Measurements from ENCODE around the gene ATP8B2.
"Not testable (repeated sequence)": the region's sequence is repeated elsewhere in the genome, so short reads cannot be mapped to it uniquely, and the experiment has no call there.

ATP8B2 gene, protein sequence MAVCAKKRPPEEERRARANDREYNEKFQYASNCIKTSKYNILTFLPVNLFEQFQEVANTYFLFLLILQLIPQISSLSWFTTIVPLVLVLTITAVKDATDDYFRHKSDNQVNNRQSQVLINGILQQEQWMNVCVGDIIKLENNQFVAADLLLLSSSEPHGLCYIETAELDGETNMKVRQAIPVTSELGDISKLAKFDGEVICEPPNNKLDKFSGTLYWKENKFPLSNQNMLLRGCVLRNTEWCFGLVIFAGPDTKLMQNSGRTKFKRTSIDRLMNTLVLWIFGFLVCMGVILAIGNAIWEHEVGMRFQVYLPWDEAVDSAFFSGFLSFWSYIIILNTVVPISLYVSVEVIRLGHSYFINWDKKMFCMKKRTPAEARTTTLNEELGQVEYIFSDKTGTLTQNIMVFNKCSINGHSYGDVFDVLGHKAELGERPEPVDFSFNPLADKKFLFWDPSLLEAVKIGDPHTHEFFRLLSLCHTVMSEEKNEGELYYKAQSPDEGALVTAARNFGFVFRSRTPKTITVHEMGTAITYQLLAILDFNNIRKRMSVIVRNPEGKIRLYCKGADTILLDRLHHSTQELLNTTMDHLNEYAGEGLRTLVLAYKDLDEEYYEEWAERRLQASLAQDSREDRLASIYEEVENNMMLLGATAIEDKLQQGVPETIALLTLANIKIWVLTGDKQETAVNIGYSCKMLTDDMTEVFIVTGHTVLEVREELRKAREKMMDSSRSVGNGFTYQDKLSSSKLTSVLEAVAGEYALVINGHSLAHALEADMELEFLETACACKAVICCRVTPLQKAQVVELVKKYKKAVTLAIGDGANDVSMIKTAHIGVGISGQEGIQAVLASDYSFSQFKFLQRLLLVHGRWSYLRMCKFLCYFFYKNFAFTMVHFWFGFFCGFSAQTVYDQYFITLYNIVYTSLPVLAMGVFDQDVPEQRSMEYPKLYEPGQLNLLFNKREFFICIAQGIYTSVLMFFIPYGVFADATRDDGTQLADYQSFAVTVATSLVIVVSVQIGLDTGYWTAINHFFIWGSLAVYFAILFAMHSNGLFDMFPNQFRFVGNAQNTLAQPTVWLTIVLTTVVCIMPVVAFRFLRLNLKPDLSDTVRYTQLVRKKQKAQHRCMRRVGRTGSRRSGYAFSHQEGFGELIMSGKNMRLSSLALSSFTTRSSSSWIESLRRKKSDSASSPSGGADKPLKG

DNA sequence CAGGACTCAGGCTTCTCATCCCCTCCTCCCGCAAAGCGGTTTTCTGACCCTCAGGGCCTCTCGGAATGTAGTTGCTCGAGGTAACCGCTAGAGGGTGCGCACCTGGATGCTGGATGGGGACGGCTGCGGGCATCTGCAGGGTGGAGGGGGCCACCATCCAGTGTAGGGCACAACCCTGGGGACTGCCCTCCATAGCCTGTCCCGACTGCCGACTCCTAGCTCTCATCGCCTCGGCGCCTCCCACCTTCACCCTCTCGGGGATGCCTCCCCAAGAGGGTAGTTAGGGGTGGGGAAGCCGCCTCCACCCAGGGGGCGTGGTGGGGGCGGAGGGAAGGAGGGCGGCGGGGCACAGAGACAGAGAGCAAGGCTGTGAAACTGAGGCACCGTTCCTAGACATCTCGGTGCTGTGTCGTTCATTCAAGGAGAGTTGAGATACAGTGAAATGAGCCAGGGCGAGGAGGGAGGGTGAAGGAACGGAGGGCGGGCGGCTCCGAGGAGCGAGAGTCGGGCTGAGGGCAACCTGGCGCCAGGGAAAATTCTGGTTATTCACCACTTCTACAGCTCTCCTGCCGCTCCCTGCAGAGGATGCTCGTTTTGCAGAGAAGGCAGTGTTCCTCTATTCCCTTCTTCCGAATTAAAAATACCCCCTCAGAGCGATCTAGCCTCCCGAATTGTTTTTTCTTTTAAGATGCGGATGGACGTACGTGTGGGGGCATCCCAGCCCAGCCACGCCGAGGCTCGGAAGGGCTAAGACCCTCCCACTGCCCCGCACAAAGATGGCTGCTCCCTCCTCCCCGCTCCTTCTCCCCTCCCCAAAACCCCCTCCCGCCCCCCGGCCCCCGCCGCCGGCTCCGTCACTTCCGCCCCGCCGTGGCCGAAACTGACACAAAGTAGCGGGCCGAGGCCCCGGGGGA is at the start of gene ATP8B2:
Gene ATP8B2 (plus strand): TSS at position 857 of the 914 bp plus-strand sequence. CDS start 2,617 bp downstream, outside the sequence.
- DNase-seq: peak; percentile 82

DNA sequence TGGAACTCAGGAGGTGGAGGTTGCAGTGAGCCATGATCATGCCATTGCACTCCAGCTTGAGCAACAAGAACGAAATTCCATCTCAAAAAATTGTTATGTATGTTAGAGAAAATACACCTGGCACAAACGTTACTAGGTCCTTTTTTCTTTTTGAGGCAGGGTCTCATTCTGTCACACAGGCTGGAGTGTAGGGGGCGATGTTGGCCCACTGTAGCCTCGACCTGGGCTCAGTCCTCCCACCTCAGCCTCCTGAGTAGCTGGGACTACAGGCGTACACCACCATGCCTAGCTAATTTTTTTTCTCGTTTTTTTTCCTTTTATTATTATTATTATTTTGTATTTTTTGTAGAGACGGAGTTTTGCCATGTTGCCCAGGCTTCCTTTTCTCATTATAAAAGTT is 48.5 kb upstream of the ATP8B2 start:
- no peak for DNase-seq

DNA sequence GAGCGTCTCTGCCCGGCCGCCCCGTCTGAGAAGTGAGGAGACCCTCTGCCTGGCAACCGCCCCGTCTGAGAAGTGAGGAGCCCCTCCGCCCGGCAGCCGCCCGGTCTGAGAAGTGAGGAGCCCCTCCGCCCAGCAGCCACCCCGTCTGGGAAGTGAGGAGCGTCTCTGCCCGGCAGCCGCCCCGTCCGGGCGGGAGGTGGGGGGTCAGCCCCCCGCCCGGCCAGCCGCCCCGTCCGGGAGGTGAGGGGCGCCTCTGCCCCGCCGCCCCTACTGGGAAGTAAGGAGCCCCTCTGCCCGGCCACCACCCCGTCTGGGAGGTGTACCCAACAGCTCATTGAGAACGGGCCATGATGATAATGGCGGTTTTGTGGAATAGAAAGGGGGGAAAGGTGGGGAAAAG is 37.7 kb upstream of the ATP8B2 start:
- DNase-seq: not testable (repeated sequence)

DNA sequence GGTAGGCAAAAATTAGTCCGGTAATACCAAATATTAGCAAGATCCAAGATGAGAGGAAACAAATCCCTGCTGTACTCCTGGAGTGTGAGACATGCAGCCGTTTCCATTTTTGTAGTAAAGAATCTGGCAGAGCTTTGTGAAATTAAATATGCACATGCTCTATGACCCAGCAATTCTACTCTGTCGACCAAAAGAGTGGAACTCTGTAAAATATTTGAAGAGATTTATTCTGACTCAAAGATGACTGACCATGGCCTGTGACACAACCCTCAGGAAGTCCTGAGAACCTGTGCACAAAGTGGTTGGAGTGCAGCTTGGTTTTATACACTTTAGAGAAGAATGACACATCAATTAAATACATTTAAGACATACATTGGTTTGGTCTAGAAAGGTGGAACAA is 36.7 kb upstream of the ATP8B2 start:
- DNase-seq: no peak

DNA sequence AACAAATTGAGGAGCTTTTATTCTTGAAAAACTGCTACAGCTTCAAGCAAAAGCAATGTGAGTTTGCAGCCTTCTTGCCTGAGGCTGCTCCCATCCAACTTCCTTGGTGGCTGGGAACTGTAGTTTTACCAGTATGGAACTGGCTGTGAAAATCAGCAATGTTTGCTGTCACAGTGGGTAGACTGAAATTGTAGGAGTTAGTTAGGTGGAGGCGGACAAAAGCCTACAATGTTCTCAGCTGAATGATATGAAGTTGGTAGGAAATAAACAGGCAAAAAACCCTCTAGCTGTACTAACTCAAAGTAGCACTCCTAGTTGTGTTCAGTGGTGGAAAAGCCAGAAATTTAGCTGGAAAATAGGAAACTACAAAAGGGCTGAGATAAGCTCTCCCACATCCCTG is 34.4 kb upstream of the ATP8B2 start:
- no peak for DNase-seq

DNA sequence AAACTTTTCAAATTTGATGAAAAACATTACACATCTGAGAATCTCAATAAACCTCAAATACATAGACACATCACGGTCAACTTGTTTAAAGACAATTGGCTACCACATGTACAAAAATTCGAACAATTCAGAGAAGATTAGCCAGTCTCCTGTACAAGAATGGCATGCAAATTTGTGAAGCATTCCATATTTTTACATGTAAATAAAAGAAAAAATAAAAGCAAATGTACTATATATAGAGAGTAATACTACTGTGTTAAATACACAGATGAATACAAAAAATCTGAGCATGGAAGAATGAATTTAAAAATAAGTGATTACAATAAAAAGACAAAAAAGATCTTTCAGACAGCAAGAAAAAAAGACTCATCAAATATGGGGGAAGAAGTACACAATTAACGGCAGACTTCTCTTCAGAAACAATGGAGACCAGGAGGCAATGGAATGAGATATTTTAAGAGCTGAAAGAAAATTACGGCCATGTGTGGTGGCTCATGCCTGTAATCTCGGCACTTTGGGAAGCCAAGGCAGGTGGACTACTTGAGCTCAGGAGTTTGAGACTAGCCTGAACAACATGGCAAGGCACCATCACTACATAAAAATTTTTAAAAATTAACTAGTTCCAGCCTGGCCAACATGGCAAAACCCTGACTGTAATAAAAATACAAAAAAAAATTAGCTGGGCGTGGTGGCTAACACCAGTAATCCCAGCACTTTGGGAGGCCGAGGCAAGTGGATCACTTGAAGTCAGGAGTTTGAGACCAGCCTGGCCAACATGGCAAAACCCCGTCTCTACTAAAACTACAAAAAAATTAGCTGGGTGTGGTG is 29.7 kb upstream of the ATP8B2 start:
- DNase-seq: no peak

DNA sequence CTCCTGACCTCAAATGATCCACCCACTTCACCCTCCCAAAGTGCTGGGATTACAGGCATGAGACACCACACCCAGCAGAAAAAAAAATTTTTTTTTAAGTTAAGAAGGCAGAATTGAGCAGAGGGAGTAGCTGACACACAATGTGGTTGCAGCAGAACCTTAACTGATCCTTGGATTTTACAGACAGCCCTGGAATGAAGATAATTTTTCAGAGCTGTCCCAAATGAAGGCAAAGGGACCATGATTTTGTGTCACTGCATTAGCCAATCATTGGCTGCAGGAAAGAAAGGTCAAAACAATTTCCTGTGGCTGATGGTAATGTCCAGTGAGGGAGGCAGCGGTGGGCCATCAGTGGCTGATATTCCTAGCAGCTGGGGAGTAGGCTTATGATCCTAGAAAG is 23.7 kb upstream of the ATP8B2 start:
- no peak for DNase-seq

DNA sequence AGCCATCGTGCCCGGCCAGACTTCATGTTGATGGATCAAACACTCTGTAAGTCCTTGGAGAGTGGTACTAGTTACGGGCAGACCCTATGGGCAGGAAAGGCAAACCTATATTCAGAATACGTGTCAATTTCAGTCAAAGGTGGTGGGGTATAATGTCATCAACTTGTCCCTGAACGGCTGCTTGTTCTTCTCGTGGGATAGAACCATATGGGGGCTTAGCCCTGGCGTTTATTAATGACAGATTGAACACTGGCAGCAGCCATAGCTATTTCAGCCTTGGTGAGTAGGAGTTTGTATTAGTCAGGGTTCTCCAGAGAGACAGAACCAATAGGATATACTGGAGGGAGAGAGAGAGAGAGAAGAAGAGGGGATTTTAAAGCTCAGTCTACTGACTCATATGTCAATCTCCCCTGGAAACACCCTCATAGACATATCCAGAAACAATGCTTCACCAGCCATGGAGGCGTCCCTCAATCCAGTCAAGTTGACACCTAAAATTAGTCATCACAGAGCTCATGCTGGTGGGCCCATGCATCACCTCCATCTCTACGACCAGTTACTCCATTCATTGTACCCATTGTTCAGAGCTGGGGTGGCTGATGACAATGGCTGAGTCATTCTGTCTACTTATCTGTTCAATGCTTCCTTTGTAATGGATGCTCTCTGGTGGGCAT is 20.5 kb upstream of the ATP8B2 start:
- no peak for DNase-seq

DNA sequence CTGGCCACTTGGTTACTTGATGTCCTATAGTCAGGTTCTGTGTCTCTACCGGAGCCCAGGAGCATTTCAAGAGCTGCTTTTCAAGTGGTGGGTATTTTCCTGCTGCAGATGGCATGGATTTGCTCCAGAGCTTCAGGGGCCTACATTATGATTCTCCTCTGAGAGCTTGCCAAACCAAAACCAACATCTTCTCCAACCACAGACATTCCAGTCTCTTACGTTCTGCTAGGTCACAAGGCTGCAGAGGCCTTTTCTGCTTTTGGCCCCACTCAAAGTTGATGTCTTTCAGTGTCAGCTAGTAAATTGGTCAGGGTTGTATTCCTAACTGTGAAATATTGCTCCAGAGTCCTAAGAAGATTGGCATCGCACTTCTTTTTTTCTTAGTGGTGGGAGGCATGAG is 19.2 kb upstream of the ATP8B2 start:
- DNase-seq: no peak

DNA sequence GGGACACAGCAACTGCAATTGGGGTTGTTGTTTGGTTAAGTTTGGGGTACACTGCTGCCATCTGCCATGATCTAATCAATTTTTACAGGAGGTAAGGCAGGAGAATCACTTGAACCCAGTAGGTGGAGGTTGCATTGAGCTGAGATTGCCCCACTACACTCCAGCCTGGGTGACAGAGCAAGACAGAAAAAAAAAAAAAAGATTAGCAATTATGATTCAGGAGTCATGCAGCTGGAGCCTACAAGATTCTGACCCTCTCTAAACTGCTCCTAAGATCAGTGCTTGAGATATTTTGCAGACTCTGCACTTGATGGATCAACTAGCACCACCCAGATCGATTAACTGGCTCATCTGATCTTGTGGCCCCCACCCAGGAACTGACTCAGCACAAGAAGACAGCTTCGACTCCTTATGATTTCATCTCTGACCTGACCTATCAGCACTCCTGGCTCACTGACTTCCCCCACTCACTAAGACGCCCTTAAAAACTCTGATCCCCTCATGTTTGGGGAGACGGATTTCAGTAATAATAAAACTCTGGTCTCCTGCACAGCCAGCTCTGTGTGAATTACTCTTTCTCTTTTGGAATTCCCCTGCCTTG is 17.6 kb upstream of the ATP8B2 start:
- not testable (repeated sequence) for DNase-seq

DNA sequence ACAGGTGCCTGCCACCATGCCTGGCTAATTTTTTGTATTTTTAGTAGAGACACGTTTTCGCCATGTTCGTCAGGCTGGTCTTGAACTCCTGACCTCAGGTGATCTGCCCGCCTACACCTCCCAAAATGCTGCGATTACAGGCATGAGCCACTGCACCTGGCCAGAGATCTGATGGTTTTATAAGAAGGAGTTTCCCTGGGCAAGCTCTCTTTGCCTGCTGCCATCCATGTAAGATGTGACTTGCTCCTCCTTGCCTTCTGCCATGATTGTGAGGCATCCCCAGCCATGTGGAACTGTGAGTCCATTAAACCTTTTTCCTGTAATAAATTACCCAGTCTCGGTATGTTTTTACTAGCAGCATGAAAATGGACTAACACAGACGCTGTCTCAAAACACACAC is 16.2 kb upstream of the ATP8B2 start:
- DNase-seq: not testable (repeated sequence)

DNA sequence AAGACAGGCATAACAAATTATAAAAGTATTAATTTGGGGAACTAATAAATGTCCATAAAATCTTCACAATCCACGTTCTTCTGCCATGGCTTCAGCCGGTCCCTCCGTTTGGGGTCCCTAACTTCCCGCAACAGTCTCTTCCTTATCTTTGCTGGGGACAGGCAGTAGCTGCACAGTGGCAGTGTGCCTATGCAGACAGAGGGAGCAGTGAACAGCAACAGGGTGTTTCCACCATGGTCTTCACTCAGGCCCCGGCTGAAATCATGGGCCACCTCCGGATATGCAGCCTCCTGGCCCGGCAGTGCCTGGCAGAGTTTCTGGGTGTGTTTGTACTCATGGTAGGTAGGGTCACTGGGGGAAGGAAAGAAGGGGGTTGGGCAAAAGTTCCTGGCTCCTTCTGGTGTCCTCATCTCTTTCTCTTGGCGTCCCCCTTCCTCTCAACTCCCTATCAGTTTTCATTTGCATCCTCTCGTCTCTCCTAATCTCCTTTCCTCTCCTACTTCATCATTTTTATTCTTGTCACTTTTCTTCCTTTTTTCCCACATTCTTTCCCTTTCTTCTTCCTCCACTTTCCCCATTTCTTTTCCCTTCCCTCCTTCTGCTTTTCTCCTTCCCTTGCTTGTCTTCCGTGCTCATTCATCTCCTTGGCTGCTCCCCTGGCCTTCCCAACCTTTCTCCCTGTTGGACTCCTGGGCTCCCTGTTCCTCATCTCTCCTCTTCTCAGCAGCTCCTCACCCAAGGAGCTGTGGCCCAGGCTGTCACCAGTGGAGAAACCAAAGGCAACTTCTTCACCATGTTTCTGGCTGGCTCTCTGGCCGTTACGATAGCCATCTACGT is 12.9 kb upstream of the ATP8B2 start:
- DNase-seq: not testable (repeated sequence)

DNA sequence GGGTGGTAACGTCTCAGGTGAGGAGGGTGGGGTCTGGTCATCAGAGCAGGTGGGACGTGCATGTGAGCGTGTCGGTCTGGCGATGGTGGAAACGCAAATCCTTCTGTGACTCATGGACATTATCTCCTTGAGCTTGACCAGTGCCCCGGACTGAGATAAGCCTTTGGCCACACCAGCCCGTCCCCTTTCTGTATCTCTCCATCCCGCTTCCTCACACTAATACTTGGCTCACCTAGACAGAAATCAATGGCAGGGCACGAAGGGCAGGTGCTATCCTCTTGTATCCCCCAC is 12.3 kb upstream of the ATP8B2 start:
- DNase-seq: no peak

DNA sequence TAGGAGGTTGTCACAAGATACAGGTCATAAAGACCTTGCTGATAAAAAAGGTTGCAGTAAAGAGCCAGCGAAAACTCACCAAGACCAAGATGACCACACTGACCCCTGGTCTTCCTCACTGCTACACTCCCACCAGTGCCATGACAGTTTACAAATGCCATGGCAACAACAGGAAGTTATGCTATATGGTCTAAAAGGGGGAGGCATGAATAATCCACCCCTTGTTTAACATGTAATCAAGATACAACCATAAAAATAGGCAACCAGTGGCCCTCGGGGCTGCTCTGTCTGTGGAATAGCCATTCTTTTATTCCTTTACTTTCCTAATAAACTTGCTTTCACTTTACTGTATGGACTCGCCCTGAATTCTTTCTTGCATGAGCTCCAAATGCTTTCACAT is 11.1 kb upstream of the ATP8B2 start:
- not testable (repeated sequence) for DNase-seq

DNA sequence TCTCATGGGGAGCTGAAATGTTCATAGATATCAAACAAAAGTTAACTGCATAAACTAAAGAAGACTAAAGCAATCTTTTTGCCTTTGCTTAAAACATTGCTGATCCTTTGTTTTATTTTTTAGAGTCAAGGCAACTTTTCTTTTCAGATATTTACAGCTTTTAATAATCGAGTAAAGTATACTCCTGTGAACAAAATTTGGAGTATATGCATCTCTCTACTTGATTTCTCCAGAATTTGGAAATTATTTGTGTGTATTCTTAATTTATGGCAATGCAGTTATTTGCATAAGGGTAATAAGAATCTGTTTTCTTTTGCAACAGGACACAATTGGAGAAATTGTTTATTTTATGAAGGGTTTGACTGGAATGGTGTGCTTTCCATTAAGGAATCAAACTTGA is 8.6 kb upstream of the ATP8B2 start:
- no peak for DNase-seq

DNA sequence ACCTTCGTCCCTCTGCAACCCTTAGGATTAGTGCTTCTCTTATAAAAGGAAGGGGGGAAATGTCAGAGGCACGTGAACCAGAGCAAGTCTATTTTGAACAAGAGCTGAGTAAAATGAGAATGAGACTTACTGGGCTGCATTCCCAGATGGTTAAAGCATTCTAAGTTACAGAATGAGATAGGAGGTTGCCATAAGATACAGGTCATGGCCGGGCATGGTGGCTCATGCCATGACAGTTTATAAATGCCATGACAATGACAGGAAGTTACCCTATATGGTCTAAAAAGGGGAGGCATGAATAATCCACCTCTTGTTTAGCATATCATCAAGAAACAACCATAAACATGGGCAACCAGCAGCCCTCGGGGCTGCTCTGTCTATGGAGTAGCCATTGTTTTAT is 6.9 kb upstream of the ATP8B2 start:
- no peak for DNase-seq

DNA sequence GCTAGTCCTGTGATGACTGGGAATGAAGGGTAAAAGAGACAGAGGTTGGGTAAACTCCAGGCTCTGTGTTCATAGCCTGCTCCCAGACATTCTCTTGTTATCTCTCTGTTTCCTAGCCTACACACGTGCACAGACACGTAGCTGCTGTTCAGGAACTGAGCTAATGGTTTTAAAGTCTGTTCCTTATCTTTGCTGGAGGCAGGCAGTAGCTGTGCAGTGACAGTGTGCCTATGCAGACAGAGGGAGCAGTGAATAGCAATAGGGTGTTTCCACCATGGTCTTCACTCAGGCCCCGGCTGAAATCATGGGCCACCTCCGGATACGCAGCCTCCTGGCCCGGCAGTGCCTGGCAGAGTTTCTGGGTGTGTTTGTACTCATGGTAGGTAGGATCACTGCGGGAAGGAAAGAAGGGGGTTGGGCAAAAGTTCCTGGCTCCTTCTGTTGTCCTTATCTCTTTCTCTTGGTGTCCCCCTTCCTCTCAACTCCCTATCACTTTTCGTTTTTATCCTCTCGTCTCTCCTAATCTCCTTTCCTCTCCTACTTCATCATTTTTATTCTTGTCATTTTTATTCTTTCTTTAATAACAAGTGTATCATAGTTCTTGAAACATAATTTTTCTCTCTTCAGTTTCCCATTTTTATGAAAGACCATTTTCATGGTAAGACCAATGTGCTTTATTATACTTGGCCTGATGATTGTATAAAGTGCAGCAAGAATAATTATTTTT is 4.3 kb upstream of the ATP8B2 start, which contains the start of gene AQP10:
Gene AQP10 (plus strand): TSS at position 212 of the 727 bp plus-strand sequence. CDS start 63 bp downstream, at position 275.
- DNase-seq: no peak

DNA sequence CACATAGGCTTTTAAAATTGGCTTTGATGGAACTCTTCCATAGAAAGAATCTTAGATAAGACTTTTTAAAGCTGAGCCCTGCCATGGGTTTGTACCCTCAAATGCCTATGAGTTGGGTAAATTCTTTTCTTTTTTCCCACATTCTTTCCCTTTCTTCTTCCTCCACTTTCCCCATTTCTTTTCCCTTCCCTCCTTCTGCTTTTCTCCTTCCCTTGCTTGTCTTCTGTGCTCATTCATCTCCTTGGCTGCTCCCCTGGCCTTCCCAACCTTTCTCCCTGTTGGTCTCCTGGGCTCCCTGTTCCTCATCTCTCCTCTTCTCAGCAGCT is 3.8 kb upstream of the ATP8B2 start:
- DNase-seq: not testable (repeated sequence)

DNA sequence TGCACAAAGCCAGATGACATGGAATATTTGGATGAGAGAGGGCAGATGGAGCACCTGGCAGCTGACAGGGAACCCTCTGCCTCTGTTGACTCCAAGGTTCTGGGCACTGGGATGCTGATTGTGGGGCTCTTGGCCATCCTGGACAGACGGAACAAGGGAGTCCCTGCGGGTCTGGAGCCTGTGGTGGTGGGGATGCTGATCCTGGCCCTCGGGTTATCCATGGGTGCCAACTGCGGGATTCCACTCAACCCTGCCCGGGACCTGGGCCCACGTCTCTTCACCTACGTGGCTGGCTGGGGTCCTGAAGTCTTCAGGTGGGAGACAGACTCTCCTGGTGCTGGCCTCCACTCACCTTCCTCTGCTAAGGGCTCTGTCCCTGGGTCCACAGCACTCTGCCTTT is 1.8 kb upstream of the ATP8B2 start:
- no peak for DNase-seq
